HG03521 (cell line): Measurements from ENCODE around the gene GIMAP6.
"Not testable (repeated sequence)": the region's sequence is repeated elsewhere in the genome, so short reads cannot be mapped to it uniquely, and the experiment has no call there.

ENCODE experiments used
- ATAC-seq: cut with Tn5 transposase; IDR thresholded peaks from one replicate; pipeline ENCODE4 v1.9.1; 2021; ENCODE audit warnings: mild to moderate bottlenecking, moderate library complexity; ENCODE audit not compliant: unreplicated experiment

The GIMAP6 gene

DNA sequence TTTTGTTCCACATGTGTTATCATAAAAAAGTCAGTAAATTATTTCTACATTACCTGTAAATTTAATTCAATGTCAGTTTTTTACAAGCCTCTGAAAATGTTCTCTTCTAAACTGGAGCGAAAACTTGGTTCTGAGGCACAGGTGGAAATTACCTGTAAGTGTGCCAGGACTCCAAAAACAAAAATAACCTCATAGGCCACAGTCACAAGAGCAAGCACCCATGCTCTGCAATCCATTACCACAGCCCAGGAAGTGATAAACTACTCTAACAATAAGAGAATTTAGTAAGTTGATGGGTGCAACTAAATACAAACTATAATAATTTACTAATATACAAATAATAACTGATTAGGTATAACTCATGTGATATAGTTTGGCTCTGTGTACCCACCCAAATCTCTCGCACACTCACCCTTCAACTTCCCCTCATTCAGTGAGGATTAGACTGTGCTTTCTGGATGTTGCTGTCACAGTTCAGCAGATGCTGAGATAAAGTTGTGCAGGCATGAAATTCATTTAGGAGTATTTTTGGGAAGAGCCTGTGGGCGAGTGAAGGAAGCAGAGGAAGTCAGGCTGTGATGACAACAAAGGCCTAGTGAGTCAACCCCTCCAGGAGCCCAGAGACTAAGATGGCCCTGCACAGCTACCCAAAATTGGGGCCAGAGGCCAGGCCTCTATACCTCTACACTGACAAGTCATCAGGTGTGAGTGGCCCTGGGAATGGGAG lies 16.3 kb upstream of the GIMAP6 start:
- ATAC-seq = no peak

DNA sequence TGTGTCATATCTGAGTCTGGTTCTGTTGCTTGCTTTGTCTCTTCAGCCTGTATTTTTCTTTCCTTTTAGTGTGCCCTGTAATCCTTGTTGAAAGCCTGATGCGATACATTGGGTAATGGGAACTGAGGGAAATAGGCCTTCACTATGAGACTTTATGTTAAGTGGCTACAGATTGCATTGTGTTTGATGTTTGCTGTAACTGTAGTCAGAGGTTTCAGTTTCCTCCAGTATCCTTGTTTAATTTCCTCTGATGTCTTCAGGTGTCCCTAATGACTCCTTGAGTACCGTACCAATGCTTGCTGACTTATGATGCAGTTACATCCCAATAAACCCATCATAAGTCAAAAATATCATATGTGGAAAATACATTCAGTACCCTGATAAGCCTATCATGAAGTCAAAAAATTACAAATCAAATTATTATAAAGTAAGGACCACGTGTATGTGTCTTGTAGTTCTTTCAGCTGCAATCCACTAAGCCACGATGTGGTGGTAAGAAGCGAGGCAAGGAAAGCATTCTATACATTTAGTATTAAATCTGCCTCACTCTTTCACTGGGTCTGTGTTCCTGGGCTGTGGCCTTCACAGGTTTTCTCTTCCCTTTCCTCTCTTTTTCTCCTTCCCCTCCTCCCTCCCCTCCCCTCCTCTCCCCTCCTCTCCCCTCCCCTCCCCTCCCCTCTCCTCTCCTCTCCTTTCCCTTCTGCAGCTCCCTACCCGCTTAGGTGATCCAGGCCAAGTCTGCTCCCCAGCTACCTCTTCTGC lies 13.3 kb upstream of the GIMAP6 start:
- ATAC-seq = no peak

DNA sequence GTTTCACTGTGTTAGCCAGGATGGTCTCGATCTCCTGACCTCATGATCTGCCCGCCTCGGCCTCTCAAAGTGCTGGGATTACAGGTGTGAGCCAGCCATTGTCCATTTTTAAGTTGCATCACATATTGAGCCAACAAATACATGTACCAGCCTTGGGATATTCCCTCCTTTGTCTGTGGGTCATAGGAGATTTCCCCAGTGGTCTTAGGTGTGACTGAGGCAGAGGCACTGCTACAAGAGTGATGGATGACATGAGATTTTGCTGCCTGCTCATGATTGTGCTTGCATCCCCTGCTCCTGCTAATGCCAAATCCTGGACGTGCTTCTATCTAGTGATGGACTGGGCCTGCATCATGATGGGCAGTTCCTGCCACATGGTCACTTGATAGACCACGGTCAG lies 10.7 kb upstream of the GIMAP6 start:
- ATAC-seq = no peak

DNA sequence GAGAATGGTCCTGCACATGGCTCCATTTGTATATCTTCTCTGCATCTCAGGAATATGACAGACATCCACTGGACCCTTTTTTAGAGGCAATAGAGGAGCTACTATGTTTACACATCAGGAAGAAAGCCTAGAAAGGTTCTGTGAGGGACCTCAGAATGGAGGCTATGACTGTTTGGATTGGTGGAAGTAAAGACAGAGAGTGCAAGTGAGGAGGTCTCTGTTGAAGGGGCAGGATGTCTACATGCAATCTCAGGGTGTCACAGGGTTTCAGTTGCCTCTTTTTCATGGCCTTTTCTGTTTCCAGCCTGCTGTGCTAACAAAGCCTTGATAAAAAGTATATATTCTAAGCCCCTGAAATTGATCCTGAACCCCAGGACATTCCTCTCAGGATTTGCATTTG lies 9.7 kb upstream of the GIMAP6 start:
- no peak for ATAC-seq

DNA sequence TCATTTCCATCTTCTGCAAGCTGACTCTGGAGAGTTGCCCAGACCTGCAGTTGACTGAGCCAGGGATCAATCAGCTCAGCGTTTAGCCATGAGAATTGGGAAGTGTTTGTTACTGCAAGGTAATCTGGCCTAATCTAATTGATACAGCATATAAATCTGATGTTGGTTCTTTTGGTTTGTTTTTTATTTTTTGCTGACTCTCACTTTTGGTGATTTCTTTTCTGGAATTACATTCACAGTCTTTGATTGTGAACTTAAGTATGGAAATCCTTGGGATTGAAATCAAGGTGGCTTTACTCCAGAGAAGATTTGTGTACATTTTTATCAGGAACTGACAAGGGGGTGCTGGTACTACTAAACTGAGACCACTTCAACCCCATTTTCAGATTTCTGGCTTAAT lies 1.7 kb upstream of the GIMAP6 start:
- no peak for ATAC-seq

DNA sequence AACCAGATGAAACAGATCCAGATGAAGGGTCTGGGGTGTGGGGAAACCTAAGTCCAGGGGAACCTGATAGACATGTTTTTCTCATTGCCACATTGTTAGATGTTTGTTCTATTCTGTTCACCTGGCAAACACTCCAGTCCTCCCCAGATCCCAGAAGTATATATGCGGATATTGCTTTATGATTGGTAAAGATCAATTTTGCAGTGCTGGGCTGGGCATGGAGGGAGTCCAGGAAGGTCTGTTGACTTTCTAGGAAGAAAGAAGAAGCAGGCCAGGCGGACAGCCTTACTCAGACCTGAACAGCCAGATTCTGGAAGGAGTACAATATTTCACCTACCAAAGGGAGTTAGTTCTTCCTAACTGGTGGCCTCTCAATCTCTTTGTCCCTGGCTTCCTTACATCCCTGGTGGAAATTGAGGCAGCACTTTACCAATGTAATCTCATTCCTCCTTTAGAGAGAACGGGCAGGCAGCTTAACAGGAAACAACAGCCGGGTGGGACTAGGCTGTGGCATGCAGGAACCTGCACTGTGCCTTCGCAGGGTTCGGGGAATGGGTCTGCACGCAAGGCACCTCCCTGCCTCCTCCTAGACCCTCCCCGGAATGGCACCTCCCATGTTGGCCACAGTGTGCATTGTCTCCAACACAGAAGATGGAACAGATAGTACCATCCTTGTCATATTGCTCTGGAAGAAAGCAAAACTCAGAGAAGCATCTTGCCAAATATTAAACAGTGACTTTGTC lies 930 bp downstream of the GIMAP6 start:
- peak; percentile 44 for ATAC-seq

DNA sequence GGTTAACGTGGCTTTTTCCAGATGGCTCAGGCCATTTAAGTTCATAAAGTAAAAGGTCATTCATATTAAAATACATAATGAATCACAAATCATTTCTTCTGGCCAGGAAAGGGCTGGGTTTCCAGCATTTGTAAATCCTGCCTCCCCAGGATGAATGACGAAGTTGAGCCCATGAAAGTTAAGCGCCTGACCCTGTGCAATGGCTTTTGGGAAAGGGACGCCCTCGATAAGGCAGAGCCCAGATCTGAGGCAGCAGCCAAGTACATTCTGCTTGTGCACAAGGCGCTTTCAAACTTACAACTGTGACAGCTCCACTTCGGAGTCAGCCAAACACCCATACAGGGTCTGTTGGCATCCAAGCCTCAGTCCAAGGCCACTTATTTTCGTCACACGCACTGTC lies 2.8 kb downstream of the GIMAP6 start:
- ATAC-seq = no peak

DNA sequence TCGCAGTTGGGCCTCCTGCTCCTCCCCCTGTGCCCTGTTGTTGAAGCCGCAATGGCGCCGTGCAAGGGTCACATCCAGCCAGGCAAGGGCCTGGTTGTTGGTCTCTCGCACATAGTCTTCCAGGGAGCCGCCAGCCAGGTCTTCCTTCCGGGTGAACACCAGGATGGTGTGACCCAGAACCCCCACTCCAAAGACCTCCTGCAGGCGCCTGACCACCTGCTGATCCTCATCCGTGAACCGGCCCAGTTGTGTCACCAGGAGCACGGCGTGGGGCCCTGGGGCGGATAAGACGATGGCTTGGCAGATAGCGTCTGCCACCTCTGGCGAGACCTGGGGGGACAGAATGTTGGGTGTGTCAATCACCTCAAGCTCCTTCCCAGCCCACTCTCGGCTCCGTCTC lies 4.2 kb downstream of the GIMAP6 start:
- no peak for ATAC-seq

DNA sequence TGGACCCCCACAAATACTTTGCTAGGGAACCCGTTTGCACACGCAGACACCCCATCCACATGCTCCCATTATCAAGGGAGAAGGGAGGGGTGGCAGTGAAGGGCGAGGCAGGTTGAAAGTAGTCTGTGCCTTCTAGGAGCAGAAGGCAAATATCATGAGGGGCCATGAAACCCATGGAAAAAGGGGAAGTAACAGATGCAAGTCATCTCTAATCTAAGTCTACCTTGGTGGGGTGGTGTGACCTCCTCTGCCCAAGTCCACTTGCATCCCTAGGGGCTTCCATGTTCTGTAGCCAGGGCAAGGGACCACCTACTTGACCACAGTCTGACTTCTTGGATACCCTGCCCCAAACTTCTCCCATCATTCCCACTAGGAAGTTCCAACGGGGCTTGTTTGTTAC lies 5.5 kb downstream of the GIMAP6 start:
- ATAC-seq = no peak

DNA sequence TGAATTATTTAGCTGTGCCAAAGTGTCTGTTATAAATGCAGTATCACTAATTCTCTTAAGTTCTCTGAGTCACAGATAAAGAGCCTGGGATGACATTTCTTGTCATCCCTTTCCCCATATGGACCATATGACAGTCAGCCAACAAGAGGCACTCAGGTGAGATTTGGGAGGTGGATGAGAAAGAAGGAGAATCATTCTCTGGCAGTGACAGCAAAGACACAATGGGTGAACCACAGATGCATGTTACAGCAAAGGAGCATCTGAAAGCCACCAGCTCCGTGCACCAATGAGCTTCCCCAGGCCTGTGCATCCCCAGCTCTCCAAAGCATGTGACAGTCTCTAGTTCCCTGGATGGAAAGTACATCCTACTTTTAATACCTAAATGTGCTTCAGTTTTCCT lies 10.8 kb downstream of the GIMAP6 start:
- ATAC-seq = no peak

DNA sequence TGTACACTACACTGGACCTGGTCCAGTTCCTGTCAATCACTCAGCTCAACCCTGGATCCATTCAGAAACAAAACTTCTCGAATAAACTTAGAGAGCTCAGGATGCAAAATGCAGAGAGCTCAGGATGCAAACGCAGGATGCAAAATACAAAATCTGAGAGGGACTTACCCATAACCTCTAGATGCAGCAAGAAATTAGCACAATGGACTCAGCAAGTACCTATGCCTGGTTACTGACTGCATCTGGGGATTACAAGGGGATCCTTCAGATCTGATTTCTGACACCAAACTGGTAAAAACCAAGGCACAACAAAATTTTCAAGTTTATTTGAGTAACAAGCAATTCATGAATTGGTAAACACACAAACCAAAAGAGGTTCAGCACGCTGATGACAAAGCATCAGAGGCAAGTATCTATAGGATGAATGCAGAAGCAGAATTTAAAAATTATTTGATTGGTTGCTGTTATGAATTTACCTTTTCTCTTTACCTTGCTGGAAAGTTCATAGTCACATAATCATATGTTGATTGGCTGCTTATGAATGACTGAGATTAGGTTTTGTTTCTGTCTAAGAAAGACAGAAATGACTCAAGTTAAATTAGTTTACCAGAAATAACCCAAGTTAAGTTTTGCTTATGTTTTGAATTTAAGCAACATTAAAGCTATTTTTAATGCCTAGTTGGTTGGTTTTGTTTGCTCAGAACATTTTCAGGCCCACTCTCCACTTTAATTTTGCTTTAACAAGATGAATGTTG lies 11.4 kb downstream of the GIMAP6 start:
- no peak for ATAC-seq

DNA sequence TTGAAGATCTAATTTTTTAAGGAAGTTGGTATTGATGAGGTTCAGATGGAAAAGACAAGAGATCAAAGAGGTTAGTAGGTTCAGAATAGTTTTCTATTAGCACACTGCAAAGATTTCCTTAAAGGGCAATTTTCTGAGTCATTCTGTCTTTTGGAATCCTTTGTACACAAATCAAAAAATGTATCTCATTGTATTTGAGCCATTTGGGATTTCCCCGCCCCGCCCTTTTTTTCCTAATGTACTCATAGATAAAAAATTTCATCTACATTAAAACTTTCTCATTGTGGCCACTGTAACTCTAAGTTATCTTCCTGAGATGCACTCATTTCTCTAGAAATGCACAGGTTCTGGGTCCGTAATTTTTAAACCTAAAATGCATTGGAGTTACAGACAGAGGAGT lies 12.1 kb downstream of the GIMAP6 start:
- no peak for ATAC-seq

DNA sequence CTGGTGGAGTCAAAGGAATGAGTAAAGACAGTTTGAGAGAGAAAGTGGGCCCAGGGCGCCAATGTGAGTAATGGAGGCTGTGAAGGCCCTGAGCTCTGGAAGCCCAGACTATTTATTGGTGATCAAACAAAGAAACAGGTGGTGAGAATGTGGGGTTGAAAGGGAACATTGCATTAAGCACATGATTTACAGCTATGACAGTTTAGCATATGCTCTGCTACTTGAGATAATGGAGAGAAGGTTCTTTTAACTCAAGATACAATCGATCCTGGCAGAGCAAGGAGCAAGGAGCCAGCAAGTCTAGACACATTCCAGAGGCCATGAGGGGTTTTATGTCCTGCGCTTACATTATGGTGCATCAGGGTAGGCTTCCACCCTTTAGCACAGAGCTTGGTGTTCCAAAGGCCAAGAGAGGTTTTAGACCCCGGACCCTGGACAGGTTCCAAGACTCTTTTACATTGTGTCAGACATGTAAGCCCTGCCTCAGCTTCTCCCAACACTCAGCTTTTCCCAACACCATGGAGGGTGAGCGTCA lies 16.9 kb downstream of the GIMAP6 start:
- not testable (repeated sequence) for ATAC-seq

DNA sequence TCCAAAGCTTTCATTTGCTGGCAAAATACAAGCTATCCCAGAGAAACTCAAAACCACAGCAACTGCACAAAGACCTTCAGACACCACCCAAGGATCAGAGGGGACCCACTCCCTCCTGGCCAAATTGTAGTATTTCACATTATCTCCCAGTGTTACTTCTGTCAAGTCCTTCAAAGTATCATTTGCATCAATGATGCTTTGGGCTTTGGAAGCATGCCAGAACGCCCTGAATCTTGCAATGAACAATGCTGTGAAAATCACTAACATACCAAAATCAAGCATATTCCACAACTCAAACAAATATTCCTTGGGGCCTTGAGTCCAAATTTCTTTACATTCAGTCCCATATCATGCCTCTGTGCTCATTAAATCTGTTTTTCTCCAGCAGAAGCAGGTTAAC lies 17.8 kb downstream of the GIMAP6 start:
- ATAC-seq = not testable (repeated sequence)

DNA sequence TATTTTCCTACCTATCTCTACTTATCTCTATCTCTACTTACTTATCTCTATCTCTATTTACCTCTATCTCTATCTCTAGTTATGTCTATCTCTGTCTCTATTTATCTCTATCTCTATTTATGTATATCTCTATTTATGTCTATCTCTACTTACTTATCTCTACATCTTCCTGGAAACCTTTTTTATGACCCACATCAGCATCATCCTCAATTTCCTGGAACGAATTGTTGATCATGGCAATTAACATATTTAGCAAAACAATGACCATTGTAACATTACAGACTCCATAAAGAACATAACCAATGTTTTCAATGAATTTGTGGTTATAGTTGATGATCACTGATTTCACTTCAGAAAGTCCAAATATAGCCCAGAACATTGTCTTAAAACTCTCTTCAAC lies 18.3 kb downstream of the GIMAP6 start:
- no peak for ATAC-seq

DNA sequence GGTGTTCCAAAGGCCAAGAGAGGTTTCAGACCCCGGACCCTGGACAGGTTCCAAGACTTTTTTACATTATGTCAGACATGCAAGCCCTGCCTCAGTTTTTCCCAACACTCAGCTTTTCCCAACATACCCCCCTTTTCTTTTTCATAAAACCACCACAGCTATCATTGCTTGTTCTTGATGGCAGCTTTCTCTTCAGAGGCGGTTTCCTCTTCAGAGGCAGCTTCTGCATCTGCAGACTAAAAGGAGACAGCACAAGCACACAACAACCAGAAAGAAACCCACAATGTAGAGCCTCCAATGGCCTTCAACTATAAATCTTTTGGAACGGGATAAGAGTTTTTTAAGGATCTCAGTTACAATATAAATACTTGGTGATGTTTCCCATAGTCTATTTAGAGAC lies 19.3 kb downstream of the GIMAP6 start:
- ATAC-seq = no peak

DNA sequence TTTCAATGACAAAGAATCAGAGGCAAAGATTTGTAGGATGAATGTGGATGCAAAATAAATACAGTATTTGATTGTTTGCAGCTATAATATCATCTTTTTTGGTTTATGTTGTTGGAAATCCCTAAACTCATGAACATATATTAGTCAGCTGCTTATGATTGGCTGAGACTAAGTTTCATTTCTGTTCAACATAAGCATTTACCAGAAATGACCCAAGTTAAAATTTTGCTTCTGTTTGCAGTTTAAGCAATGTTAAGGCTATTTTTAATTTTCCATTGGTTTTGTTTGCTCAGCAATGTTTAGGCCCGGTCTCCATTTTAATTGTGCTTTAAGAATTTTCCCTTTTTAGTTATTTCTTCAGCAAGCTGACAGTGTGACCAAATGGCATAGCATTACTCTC lies 22.0 kb downstream of the GIMAP6 start:
- ATAC-seq = no peak

DNA sequence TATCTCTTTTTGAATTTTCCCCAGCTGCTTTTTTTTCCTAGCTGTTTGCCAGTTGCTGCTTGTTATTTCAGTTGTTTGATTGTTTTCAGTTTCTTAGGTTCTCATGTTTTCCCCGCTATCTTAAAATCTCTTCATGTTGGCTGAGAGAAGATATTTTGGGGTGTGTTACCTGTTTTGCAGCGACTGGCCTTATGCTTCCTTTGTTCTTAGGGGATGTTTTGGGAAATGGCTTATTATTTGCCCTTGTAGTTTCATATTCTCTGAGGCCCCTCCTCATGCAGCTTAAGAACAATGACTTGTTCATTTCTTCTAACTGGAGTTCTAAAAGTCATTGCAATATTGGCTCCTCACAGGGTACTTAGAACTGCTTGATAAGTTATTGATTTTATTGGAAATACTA lies 28.6 kb downstream of the GIMAP6 start:
- ATAC-seq = not testable (repeated sequence)

DNA sequence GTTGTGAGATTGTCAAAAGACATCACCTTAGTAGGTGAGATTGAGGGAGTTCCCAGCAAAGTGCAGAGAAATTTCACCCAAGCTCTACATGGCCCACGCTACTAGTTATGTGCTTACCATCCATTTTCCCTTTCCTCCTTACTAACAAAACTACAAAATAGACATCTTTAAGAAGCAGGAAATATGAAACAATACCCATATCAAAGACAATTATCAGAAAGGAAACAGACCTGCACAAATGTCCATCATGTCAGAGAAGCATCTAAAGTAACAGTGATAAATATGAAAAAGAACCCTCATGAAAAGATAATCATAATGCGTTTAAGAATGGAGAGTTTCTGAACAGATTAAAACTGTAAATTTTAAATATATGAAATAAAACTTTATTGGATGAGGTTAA lies 36.8 kb downstream of the GIMAP6 start:
- no peak for ATAC-seq

DNA sequence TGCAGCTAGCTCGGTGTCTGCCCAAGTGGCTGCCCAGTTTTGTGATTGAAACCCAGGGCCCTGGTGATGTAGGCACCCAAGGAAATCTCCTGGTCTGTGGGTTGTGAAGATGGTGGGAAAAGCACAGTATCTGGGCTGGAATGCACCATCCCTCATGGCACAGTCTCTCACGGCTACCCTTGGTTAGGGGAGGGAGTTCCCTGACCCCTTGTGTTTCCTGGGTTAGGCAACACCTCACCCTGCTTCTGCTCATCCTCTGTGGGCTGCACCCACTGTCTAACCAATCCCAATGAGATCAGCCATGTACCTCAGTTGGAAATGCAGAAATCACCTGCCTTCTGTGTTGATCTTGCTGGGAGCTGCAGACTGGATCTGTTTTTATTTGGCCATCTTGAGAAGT lies 37.4 kb downstream of the GIMAP6 start:
- no peak for ATAC-seq

DNA sequence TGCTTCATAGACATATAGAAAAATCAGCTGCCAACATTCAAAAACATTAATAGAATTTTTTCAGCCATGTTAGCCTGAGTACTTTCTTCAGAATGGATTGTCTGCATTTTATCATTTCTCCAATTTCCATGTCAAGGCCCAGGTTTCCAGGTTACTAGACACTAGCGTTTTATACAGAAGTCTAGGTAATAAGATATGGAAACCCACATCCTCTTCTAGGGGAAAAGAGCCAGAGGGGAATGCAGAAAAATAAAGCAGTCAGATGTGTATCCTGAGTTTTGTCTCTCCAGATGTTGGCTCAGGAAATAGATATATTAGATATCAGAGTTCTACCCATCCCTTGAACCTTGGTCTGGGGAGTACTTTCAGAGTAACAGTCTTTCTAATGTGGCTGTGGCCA lies 44.6 kb downstream of the GIMAP6 start:
- no peak for ATAC-seq
